Activated CD4-positive, alpha-beta T cell treated with anti-CD3 and anti-CD28 coated beads for 1 hour (primary cell): ENCODE data around the gene SNTB2.

Experiments
- DNase-seq: peaks from one replicate; pipeline ENCODE4 v3.0.0-alpha.2; 2020

The SNTB2 gene

GRCh38 chr16:69321080-69321479 is 134.1 kb downstream of the SNTB2 start:
- DNase-seq: no peak

GRCh38 chr16:69322343-69322742 is 135.4 kb downstream of the SNTB2 start:
- no peak for DNase-seq

DNA sequence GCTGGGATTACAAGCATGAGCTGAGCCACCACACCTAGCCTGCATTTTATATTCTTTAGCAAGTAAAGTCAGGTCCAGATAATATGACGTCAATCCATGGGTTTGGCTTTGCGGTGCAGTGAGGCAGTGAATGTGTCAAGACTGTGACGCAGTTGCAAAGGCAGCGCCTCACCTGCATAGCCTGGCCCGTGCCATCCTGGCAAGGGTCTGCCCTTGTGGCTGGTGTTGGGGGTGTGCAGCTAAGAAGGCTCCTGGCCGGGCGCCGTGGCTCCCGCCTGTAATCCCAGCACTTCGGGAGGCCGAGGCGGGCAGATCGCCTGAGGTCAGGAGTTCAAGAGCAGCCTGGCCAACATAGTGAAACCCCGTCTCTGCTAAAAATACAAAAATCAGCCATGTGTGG is 136.5 kb downstream of the SNTB2 start:
- DNase-seq: no peak

GRCh38 chr16:69324013-69324531 is 137.1 kb downstream of the SNTB2 start:
- DNase-seq: no peak

DNA sequence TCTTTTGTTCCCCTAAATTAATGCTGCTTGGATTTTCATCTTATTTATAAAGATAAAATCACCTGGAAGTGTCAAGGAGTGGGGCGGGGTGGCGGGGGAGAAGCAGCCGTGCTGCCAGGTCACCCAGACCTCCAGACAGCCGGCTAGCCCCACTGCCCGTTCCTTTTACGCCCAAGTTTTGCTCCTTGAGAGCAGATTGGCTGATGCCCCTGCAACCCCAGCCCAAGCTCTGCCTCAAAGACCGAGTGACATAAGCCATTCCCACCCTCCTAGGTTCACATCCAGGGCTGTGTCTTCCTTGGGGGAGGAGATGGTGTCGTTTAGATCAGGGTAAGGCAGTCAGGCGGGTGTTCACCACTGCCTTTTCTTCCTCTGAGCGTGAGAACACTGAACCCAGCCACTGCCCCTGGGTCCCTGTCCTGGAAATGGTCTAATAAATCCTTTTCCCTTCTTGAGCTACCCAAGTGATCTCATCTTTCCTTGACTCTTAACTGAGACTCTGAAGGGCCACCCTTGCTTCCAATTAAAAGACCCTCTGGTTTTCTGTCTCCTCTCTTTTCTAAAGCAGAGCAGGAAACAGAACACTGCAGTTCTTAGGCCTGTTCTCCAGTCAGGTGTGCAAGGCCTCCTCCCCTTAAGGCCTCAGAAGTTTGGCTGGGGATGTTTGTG is 137.8 kb downstream of the SNTB2 start:
- no peak for DNase-seq

GRCh38 chr16:69325784-69326171 is 138.8 kb downstream of the SNTB2 start:
- DNase-seq: no peak

DNA sequence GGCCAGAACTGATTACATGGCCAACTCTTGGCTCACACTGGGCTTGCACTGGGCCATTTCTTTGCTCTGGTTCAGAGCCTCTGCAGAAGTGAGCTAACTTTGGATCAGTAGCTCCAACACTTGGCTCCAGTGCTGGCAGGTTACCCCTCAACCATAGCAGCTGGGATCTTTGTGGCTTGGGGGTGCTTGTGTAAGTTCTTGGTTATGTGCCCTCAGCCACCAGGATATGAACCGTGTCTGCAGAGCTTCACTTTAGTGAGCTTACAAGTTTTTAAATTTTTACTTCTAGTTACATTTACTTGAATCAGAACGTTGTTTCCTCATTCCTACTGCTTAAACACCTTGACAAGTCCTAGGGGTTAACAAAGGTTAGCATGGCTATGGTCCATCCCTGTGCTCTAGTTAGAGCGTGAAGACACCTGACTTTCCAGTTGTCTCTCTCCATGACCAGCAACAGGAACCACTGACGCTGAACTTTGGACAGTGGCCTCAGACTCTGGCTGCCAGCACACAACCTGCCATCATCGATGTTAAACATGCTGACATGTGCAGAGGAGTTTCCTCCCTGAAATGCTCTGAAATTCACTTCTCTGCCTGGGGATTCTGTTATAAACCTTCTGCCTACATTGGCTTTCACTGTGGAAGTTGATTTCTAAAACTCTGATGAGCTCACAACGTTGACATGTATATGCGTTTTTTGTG is 139.4 kb downstream of the SNTB2 start:
- DNase-seq: no peak

DNA sequence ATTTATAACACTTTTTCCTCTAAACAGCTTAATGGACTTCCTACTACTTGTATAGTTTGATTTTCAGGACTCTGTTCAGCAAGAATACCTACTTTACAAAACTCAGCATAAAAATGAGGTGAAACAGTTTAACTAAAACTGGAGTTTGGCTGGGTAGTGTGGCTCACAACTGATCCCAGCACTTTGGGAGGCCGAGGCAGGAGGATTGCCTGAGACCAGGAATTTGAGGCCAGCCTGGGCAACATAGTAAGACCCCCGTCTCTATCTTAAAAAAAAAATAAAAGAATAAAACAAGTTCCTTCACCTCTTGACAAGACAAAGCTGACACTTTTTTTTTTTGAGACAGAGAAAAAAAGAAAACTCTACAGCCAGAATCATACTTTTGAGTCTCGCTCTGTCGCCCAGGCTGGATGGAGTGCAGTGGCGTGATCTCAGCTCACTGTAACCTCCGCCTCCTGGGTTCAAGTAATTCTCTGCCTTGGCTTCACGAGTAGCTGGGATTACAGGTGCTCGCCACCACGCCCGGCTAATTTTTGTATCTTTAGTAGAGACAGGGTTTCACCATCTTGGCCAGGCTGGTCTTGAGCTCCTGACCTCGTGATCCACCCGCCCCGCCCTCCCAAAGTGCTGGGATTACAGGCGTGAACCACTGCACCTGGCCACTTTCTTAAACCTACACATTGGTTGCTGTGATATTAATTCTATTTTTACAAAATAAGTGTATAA is 140.8 kb downstream of the SNTB2 start:
- DNase-seq: no peak

GRCh38 chr16:69328854-69329316 is 141.9 kb downstream of the SNTB2 start:
- no peak for DNase-seq

- peak; percentile 28 for DNase-seq
These were observed 142.7 kb downstream of the SNTB2 start for GRCh38 chr16:69329369-69330285.

GRCh38 chr16:69330286-69331109 is 143.5 kb downstream of the SNTB2 start, which contains the start of gene PDF:
PDF (minus strand) TSS chr16:69330588; CDS start chr16:69330570, 18 bp downstream.
- DNase-seq: peak; percentile 69

GRCh38 chr16:69334696-69335095 is 147.7 kb downstream of the SNTB2 start:
- no peak for DNase-seq

DNA sequence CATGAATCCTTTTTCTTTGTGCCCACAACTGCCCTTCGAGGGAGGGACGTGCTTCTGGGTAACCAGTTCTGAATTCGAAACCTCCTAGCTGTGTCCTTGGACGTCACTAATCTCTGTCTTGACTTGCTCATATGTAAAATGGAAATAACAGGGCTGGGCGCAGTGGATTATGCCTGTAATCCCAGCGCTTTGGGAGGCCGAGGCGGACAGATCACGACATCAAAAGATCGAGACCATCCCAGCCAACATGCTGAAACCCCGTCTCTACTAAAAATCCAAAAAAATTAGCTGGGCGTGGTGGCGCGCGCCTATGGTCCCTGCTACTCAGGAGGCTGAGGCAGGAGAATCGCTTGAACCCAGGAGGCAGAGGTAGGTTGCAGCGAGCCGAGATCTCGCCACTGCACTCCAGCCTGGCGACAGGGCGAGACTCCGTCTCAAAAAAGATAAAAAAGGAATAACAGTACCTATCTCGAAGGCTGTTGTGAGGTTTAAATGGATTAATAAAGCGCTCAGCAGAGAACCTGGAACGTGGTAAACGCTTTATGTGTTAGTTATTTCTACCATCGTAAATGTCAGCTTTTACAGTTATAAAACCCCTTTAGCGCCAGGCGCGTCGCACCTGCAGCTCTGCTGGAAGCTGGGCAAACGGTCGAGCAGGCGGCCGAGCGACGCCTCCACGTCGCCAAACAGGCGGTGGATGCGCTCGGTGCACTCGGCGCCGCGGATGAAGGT is 151.8 kb downstream of the SNTB2 start:
- no peak for DNase-seq

DNA sequence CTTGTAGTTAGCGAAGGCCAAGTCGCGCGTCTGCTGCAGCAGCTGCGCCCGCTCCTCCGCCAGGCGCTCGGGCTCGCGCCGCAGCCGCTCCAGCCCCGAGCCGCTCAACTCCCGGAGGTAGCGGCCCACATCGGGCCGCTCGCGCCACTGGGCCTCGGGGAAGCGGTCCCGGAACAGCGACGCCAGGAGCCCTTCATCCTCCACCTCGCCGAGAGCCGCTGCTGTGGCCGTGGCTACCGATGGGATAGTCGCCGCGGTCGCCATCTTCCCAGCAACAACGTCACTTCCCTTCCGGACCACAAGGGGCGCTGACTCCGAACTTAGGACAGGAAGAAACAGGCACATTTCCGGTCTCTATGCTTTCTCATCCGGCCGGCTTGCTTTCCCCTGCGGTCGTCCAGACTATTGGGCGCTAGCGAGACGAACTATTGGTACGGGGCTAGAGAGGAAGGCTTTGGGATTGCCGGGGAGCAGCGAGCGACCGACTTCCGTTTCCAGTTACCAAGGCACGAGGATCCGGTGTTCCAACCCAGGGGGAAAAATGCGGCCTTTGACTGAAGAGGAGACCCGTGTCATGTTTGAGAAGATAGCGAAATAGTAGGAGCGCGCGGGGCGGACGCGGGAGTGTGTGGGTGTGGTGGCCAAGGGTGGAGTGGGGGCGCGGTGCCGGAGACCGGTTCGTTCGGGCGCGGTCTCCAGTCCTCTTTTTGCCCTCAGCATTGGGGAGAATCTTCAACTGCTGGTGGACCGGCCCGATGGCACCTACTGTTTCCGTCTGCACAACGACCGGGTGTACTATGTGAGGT is 152.5 kb downstream of the SNTB2 start, which contains the start of the genes COG8 and NIP7:
Gene COG8, minus strand, starts transcription at position 276 of the 806 bp plus-strand sequence. Its CDS starts 12 bp downstream, at position 264.
Gene NIP7, plus strand, starts transcription at position 484 of the 806 bp plus-strand sequence. Its CDS starts 58 bp downstream, at position 542.
- peak; percentile 83 for DNase-seq

DNA sequence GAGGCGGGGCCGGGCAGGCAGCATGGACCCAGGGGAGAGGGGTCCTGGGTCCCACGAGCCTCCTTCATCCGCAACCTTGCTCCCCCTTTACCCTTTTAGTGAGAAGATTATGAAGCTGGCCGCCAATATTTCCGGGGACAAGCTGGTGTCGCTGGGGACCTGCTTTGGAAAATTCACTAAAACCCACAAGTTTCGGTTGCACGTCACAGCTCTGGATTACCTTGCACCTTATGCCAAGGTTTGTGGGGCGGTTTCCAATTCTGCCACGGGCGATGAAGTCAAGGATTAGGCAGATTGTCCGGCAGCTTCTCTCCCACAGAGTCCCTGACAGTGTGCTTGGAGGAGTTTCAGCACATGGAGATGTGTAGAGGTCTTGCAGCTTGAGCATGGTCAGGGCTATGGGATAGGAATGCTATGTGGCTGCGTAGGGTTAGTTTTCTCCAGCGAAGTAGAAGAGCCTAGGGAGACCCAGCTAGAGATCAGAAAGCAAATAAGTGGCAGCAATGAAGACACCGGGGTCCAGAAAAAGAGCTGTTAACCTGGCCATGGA is 153.2 kb downstream of the SNTB2 start:
- no peak for DNase-seq

GRCh38 chr16:69344171-69344570 is 157.2 kb downstream of the SNTB2 start:
- no peak for DNase-seq

GRCh38 chr16:69345923-69346322 is 159.0 kb downstream of the SNTB2 start:
- DNase-seq: no peak

GRCh38 chr16:69346683-69347082 is 159.7 kb downstream of the SNTB2 start:
- DNase-seq: no peak

DNA sequence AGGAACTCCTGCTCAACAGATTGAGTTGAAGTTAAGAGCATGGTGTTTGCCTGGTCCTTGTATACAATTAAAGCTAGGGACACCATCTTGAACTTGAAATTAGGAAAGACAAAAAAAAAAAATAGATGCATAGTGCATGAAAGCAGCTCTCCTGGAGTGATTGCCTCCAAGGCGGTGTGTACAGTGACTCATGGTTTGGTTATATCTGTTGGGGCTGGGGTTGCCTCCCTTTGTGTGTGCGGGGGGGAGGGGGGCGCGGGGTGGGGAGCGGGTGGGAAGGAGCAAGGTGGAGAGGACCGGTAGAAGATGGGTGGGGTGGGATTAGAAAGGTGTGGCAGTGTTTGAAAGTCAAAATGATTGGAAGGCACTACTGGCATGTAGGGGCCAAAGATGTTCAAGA is 161.3 kb downstream of the SNTB2 start:
- DNase-seq: no peak
